ENCODE results near the gene RBL1.

GRCh38 chr20:37128803-37129202, 33.0 kb upstream of the RBL1 start:
- no peak for TF ChIP-seq POLR2A (IDR thresholded peaks at IDR 0.05)
- TF ChIP-seq, protein P1, sequence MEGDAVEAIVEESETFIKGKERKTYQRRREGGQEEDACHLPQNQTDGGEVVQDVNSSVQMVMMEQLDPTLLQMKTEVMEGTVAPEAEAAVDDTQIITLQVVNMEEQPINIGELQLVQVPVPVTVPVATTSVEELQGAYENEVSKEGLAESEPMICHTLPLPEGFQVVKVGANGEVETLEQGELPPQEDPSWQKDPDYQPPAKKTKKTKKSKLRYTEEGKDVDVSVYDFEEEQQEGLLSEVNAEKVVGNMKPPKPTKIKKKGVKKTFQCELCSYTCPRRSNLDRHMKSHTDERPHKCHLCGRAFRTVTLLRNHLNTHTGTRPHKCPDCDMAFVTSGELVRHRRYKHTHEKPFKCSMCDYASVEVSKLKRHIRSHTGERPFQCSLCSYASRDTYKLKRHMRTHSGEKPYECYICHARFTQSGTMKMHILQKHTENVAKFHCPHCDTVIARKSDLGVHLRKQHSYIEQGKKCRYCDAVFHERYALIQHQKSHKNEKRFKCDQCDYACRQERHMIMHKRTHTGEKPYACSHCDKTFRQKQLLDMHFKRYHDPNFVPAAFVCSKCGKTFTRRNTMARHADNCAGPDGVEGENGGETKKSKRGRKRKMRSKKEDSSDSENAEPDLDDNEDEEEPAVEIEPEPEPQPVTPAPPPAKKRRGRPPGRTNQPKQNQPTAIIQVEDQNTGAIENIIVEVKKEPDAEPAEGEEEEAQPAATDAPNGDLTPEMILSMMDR (IDR thresholded peaks at IDR 0.05), result no peak
